ENCODE results near the gene CCR6. TPM values are rescaled to one million over a fixed set of nuclear protein-coding genes. Genes with fewer than 3 reads are reported as not detected.

Gene CCR6
- total and polyA plus RNA-seq, 8 donors, result 0.13 to 0.92 TPM; not detected in 6

DNA sequence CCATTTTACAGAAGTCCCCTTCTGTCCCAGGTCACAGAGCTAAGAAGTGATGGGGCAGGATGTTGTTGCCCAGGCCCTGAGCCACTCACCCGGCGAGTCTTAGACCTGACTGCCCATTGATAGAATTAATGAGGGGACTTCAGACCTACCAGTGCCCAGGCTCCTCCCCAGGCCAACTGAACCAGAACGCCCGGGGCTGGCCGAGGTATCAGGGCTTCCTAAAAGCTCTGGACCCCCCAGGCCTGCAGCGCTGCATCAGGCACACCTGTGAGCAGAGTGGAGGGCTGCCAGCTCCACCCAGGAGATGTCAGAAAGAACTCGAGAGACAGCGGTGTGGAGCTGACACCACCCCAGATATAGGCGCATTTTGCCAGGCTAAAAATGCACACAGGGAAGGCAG, 31.4 kb downstream of the CCR6 start:
- Histone ChIP-seq H3K4me1 (no peaks in the 10 kb centered on the region), H3K4me3 (no peak overlapping the region), H3K27ac (no peak overlapping the region), H3K9me3 (no peaks in the 10 kb centered on the region), H3K36me3 (no peaks in the 10 kb centered on the region), H3K27me3 (no peaks in the 10 kb centered on the region)
- 72 to 83% (median 78%) methylated on average over 9 of the region's 9 CpGs for WGBS, 5 donors
- no peak for TF ChIP-seq EP300 (IDR thresholded peaks at IDR 0.05)
- no peak for TF ChIP-seq POLR2AphosphoS5 (IDR thresholded peaks at IDR 0.05)
- no peak for TF ChIP-seq POLR2A (IDR thresholded peaks at IDR 0.05)
- TF ChIP-seq, protein P1, sequence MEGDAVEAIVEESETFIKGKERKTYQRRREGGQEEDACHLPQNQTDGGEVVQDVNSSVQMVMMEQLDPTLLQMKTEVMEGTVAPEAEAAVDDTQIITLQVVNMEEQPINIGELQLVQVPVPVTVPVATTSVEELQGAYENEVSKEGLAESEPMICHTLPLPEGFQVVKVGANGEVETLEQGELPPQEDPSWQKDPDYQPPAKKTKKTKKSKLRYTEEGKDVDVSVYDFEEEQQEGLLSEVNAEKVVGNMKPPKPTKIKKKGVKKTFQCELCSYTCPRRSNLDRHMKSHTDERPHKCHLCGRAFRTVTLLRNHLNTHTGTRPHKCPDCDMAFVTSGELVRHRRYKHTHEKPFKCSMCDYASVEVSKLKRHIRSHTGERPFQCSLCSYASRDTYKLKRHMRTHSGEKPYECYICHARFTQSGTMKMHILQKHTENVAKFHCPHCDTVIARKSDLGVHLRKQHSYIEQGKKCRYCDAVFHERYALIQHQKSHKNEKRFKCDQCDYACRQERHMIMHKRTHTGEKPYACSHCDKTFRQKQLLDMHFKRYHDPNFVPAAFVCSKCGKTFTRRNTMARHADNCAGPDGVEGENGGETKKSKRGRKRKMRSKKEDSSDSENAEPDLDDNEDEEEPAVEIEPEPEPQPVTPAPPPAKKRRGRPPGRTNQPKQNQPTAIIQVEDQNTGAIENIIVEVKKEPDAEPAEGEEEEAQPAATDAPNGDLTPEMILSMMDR (IDR thresholded peaks at IDR 0.05), result no peak
- DNase-seq, result no peak
- intact Hi-C loops (cut with DNase I; ENCODE audit: low total_unique reads), result no loop called here

DNA sequence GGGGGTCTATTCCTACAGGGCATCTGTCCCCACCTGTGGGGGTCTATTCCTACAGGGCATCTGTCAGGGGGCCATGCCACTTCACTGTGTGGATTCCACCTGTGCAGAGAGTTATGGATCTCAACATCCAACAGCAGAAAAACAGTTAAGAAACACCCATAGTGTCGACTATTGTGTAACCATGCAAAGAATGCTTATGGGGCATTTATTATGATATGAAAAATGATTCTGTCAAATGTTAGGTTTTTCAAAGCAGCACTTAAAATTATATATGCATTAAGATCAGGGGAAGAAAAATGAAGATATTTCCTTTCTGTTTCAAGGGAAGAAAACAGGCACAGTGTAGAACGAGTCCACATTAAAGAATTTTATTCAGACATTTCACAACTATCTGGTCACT, 32.0 kb downstream of the CCR6 start:
- H3K27me3 ChIP-seq, result no peaks in the 10 kb centered on the region
- no peak overlapping the region for H3K4me3 ChIP-seq
- no peak for DNase-seq
- 38 to 60% (median 57%) methylated on average over 2 of the region's 2 CpGs for WGBS, 5 donors
- TF ChIP-seq, protein P1 (IDR thresholded peaks at IDR 0.05), result no peak
- TF ChIP-seq EP300 (IDR thresholded peaks at IDR 0.05), result no peak
- TF ChIP-seq POLR2AphosphoS5 (IDR thresholded peaks at IDR 0.05), result no peak
- TF ChIP-seq POLR2A (IDR thresholded peaks at IDR 0.05), result no peak
- H3K9me3 ChIP-seq, result no peaks in the 10 kb centered on the region
- no peaks in the 10 kb centered on the region for H3K4me1 ChIP-seq
- intact Hi-C loops (cut with DNase I; ENCODE audit: low total_unique reads), result no loop called here
- H3K36me3 ChIP-seq, result no peaks in the 10 kb centered on the region
- no peak overlapping the region for H3K27ac ChIP-seq

DNA sequence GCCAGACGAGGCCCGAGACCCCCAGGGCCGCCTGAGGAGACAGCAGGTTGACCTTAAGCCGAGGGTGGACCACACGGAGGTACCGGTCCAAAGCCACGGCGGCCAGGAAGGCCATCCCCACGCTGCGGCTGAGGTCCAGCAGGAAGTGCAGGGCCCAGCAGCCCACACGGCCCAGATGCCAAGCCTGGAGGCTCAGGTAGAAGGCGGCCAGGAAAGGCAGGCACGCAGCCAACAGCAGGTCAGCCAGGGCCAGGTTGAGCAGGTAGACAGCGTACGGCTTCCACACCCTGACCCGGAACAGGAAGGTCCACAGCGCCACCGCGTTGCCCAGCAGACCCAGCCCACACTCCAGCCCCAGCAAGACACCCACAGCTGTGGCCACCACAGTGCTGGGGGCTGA, 34.5 kb downstream of the CCR6 start:
- whole genome bisulfite sequencing, 5 donors, result 75 to 89% (median 85%) methylated on average over 12 to 19 of the region's 19 CpGs

DNA sequence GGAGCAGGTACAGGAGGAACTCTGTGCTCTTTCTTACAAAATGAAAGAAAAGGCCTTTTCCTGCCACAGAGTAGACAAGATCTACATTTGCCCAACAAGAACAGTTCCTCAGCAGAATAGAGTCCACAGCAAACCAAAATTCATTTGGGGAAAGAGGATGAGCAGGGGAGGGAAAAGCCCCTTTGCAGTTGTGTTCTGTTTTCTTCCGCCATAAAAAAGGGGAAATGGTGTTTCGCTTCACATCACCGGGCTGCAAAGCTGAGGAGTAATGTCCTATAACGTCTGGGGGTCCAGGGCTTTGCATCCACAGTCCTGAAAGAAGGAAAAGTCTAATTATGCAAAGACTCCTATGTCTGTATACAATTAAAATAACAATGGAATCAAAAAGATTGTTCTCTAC, 35.0 kb downstream of the CCR6 start, which contains the start of gene GPR31:
TSS of gene GPR31 (minus strand) at position 118 of the 400 bp plus-strand sequence. CDS start 149 bp downstream, outside the sequence.
- Histone ChIP-seq H3K9me3 (no peaks in the 10 kb centered on the region), H3K27me3 (no peaks in the 10 kb centered on the region), H3K4me1 (no peaks in the 10 kb centered on the region), H3K27ac (no peak within 1 kb of the TSS), H3K36me3 (no peaks in the 10 kb centered on the region), H3K4me3 (no peak within 1 kb of the TSS)
- WGBS, 5 donors, result 78 to 90% (median 85%) methylated on average over 4 of the region's 4 CpGs
- intact Hi-C loops (cut with DNase I; ENCODE audit: low total_unique reads), result no loop called here
- no peak for DNase-seq
- TF ChIP-seq, protein P1 (IDR thresholded peaks at IDR 0.05), result no peak
- TF ChIP-seq POLR2A (IDR thresholded peaks at IDR 0.05) (no peak), POLR2AphosphoS5 (IDR thresholded peaks at IDR 0.05) (no peak), EP300 (IDR thresholded peaks at IDR 0.05) (no peak)

More for the DNA sequence above, 34.5 kb downstream of the CCR6 start:
- Histone ChIP-seq H3K9me3 (no peaks in the 10 kb centered on the region), H3K4me1 (no peaks in the 10 kb centered on the region), H3K36me3 (no peaks in the 10 kb centered on the region), H3K27ac (no peak overlapping the region), H3K27me3 (no peaks in the 10 kb centered on the region), H3K4me3 (no peak overlapping the region)
- intact Hi-C loops (cut with DNase I; ENCODE audit: low total_unique reads), result no loop called here
- TF ChIP-seq EP300 (IDR thresholded peaks at IDR 0.05) (no peak), POLR2A (IDR thresholded peaks at IDR 0.05) (no peak), POLR2AphosphoS5 (IDR thresholded peaks at IDR 0.05) (no peak)
- TF ChIP-seq, protein P1 (IDR thresholded peaks at IDR 0.05), result no peak
- DNase-seq, result no peak
